ENCODE measurements around the gene RSKR.

Gene RSKR

GRCh38 chr17:28579526-28579925, 34.5 kb downstream of the RSKR start:
- Histone ChIP-seq H3K4me3 (ENCODE audit: low read depth, low read length, poor library complexity, severe bottlenecking) (no peak overlapping the region), H3K36me3 (ENCODE audit: insufficient read depth, low read length) (peaks cover 79% of the 10 kb centered on the region)

GRCh38 chr17:28578246-28579195, 35.5 kb downstream of the RSKR start:
- Histone ChIP-seq H4K20me1 (ENCODE audit: insufficient read depth, low read length) (no peaks in the 10 kb centered on the region), H3K27ac (ENCODE audit: low read depth, low read length, poor library complexity, severe bottlenecking) (no peak overlapping the region), H3K27me3 (ENCODE audit: insufficient read depth, low read length) (no peaks in the 10 kb centered on the region), H3K79me2 (ENCODE audit: insufficient read depth, low read length) (no peaks in the 10 kb centered on the region), H3K4me2 (ENCODE audit: low read length) (no peak overlapping the region), H2AFZ (ENCODE audit: low read length) (no peak overlapping the region), H3K4me3 (ENCODE audit: low read depth, low read length, poor library complexity, severe bottlenecking) (no peak overlapping the region), H3K36me3 (ENCODE audit: insufficient read depth, low read length) (peaks cover 79% of the 10 kb centered on the region), H3F3A (ENCODE audit: insufficient read depth, low read length) (no peaks in the 10 kb centered on the region; the same call in 1 of the 2 replicates), H3K9ac (ENCODE audit: low read length) (no peak overlapping the region), H3K4me1 (ENCODE audit: insufficient read depth, low read length, severe bottlenecking) (peaks cover 22% of the 10 kb centered on the region), H3K9me2 (ENCODE audit: low read depth, low read length) (no peaks in the 10 kb centered on the region), H3K9me3 (ENCODE audit: low read length) (no peaks in the 10 kb centered on the region)
- no peak for TF ChIP-seq CTCF (IDR thresholded peaks at IDR 0.05; ENCODE audit: low read length)
- TF ChIP-seq EZH2 (IDR thresholded peaks at IDR 0.05; ENCODE audit: borderline replicate concordance, low read length) = no peak

More at GRCh38 chr17:28579526-28579925, 34.5 kb downstream of the RSKR start:
- no peak overlapping the region for H2AFZ ChIP-seq (ENCODE audit: low read length)
- H3K79me2 ChIP-seq (ENCODE audit: insufficient read depth, low read length) = no peaks in the 10 kb centered on the region
- TF ChIP-seq EZH2 (IDR thresholded peaks at IDR 0.05; ENCODE audit: borderline replicate concordance, low read length) (no peak), CTCF (IDR thresholded peaks at IDR 0.05; ENCODE audit: low read length) (no peak)
- H4K20me1 ChIP-seq (ENCODE audit: insufficient read depth, low read length) = no peaks in the 10 kb centered on the region
- H3K4me2 ChIP-seq (ENCODE audit: low read length) = no peak overlapping the region
- H3K27me3 ChIP-seq (ENCODE audit: insufficient read depth, low read length) = no peaks in the 10 kb centered on the region
- no peak overlapping the region for H3K9ac ChIP-seq (ENCODE audit: low read length)
- no peak overlapping the region for H3K27ac ChIP-seq (ENCODE audit: low read depth, low read length, poor library complexity, severe bottlenecking)
- no peaks in the 10 kb centered on the region; the same call in 1 of the 2 replicates for H3F3A ChIP-seq (ENCODE audit: insufficient read depth, low read length)
- peaks cover 22% of the 10 kb centered on the region for H3K4me1 ChIP-seq (ENCODE audit: insufficient read depth, low read length, severe bottlenecking)
- H3K9me3 ChIP-seq (ENCODE audit: low read length) = no peaks in the 10 kb centered on the region
- no peaks in the 10 kb centered on the region for H3K9me2 ChIP-seq (ENCODE audit: low read depth, low read length)

- H3K4me2 ChIP-seq (ENCODE audit: low read length) = no peak overlapping the region; the same call in 1 of the 2 replicates
- H3K79me2 ChIP-seq (ENCODE audit: insufficient read depth, low read length) = no peaks in the 10 kb centered on the region
- peak overlapping the region; percentile 51; the same call in 1 of the 2 replicates for H3K9ac ChIP-seq (ENCODE audit: low read length)
- H3K36me3 ChIP-seq (ENCODE audit: insufficient read depth, low read length) = peaks cover 73% of the 10 kb centered on the region
- H4K20me1 ChIP-seq (ENCODE audit: insufficient read depth, low read length) = no peaks in the 10 kb centered on the region
- H3K27me3 ChIP-seq (ENCODE audit: insufficient read depth, low read length) = no peaks in the 10 kb centered on the region
- TF ChIP-seq EZH2 (IDR thresholded peaks at IDR 0.05; ENCODE audit: borderline replicate concordance, low read length) = no peak
- no peaks in the 10 kb centered on the region; the same call in 1 of the 2 replicates for H3F3A ChIP-seq (ENCODE audit: insufficient read depth, low read length)
- H3K4me3 ChIP-seq (ENCODE audit: low read depth, low read length, poor library complexity, severe bottlenecking) = no peak overlapping the region
- H3K9me3 ChIP-seq (ENCODE audit: low read length) = no peaks in the 10 kb centered on the region
- H3K9me2 ChIP-seq (ENCODE audit: low read depth, low read length) = no peaks in the 10 kb centered on the region
- no peak overlapping the region for H2AFZ ChIP-seq (ENCODE audit: low read length)
- H3K4me1 ChIP-seq (ENCODE audit: insufficient read depth, low read length, severe bottlenecking) = peaks cover 23% of the 10 kb centered on the region
- H3K27ac ChIP-seq (ENCODE audit: low read depth, low read length, poor library complexity, severe bottlenecking) = peak overlapping the region; percentile 84
Measured at GRCh38 chr17:28577466-28577824, 36.5 kb downstream of the RSKR start.
